WI38 (cell line): ENCODE results near the gene EHMT2.
"Not testable (repeated sequence)": the region's sequence is repeated elsewhere in the genome, so short reads cannot be mapped to it uniquely, and the experiment has no call there.

ENCODE experiments used
- H3K4me3 ChIP-seq: 2 replicates; pipeline ENCODE4 v1.5.1; 2011; ENCODE audit warnings: low read depth, mild to moderate bottlenecking, control low read depth, low read length
- CTCF ChIP-seq: IDR thresholded peaks from 2 replicates; pipeline ENCODE4 v1.5.1; 2012; ENCODE audit warnings: low read depth, mild to moderate bottlenecking, control low read depth, low read length

Gene EHMT2

GRCh38 chr6:31940256-31940664, 42.8 kb upstream of the EHMT2 start:
- H3K4me3 ChIP-seq = no peak overlapping the region
- TF ChIP-seq CTCF = no peak

- H3K4me3 ChIP-seq = no peak overlapping the region
- no peak for TF ChIP-seq CTCF
These were observed 38.3 kb upstream of the EHMT2 start for GRCh38 chr6:31935823-31936222.

GRCh38 chr6:31935021-31935420, 37.5 kb upstream of the EHMT2 start:
- TF ChIP-seq CTCF = no peak

GRCh38 chr6:31933537-31933936, 36.0 kb upstream of the EHMT2 start:
- no peak overlapping the region for H3K4me3 ChIP-seq
- TF ChIP-seq CTCF = no peak

More at GRCh38 chr6:31935021-31935420, 37.5 kb upstream of the EHMT2 start:
- no peak overlapping the region for H3K4me3 ChIP-seq

- H3K4me3 ChIP-seq = not testable (repeated sequence)
These were observed 34.6 kb upstream of the EHMT2 start for GRCh38 chr6:31932137-31932536.

GRCh38 chr6:31930962-31931361, 33.5 kb upstream of the EHMT2 start:
- no peak for TF ChIP-seq CTCF
- no peak overlapping the region for H3K4me3 ChIP-seq

- H3K4me3 ChIP-seq = no peak overlapping the region
These were observed 31.1 kb upstream of the EHMT2 start for GRCh38 chr6:31928672-31928939.

More at GRCh38 chr6:31928672-31928939, 31.1 kb upstream of the EHMT2 start:
- TF ChIP-seq CTCF = no peak
